ENCODE results near the gene SYP.
"Not testable (repeated sequence)": the region's sequence is repeated elsewhere in the genome, so short reads cannot be mapped to it uniquely, and the experiment has no call there.

The SYP gene

DNA sequence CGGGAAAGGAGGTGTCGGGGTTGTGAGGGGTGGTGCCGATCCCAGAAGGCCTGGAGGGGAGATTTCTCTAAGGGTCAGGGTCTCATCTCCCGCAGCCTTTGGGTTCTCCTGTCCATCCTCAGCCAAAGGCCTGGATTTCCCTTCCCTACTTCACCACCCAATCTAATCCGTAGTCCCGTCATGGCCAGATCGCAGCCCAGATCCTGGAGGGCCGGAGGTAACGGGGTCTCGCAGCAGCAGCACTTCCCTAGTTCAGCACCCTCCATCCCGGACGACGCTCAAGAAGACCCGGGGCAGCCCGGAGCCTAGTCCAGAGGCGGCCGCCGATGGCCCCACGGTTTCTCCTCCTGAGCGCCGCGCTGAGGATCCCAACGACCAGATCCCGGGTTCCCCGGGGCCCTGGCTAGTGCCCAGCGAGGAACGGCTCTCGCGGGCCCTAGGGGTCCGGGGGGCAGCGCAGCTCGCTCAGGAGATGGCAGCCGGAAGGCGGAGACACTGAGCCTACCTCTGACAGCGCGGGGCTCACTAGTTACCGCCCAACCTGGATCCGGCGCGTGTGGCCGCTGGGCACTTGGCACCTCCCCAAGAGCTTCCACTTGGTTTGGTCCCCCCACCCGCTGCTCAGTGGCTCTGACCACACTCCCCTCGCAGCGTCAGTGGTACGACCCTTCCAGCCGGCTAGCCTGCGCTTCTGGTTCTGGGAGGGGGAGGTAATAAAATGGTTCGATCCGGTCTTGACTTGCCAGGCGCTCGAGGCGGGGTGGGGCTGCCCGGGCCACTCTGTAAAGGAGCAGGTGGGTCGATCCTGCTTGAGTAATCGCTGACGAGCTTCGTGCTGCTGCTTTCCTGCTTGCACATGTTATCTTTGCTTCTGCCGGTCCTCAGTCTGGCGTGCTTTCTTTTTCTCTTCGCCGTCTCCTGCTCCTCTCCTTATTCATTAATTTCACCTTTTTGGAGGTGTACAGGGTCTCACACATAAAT lies 33.8 kb downstream of the SYP start:
- peak; percentile 37 for DNase-seq

DNA sequence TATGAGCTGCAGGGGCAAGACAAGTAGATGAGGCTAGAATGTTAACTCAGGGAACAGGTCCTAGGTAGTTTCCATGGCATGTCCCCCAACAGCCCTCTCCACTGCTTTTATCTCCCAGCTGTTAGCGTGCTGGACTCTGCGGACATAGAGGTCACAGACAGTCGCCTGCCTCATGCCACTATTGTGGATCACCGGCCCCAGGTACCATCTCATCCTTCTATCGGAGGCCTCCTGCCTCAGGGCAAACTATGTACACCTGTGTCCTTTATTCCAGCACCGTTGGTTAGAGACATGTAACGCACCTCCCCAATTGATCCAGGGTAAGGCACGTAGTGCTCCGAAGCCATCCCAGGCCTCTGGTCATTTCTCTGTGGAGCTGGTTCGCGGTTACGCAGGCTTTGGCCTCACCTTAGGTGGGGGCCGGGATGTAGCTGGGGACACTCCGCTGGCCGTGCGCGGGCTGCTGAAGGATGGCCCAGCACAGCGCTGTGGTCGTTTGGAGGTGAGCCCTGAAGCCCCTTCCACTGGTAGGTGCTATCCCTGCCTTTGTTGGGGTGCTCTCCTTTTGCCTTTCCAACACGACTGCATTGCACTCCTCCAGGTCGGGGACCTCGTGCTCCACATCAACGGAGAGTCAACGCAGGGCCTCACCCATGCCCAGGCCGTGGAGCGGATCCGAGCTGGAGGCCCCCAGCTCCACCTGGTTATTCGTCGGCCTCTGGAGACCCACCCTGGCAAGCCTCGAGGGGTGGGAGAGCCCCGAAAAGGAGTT lies 35.2 kb downstream of the SYP start:
- no peak for DNase-seq

DNA sequence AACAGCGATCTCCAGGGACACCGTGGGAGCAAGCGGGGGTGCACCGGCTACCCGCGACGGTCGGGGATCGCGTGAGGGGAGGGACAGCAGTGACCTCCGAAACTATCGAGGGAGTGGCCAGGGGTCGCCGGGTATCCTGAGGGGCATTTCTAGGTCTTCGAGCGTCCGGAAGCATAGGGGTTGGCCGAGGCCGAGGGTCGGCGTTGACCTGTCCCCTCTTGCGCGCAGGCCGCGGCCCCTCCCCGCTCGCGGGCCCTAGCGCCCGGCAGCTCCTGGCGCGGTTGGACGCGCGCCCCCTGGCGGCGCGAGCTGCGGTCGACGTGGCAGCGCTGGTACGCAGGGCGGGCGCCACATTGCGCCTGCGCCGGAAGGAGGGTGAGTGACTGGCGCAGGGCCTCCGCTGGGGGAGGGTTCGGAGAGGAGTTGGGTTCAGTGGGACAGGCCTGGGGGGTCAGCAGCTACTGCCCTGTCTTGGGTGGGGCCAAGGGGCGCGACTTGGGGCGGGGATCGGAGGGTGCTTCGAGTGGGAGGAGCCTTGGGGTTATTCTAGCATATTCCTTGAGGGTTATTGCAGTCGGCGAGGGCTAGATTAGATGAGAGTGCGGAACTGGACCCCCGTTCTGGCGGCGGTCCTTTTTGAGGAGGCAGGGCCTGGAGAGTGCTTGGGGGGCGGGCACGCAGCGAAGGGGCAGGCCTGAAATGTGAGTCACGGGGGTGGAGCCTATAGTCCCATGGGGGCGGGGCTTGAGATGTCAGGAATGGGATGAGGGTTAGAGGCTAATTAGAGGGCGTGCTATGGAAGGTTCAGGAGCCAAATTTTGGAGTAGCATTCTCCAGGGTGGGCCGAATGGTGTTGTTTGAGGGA lies 36.2 kb downstream of the SYP start:
- DNase-seq = peak; percentile 64

DNA sequence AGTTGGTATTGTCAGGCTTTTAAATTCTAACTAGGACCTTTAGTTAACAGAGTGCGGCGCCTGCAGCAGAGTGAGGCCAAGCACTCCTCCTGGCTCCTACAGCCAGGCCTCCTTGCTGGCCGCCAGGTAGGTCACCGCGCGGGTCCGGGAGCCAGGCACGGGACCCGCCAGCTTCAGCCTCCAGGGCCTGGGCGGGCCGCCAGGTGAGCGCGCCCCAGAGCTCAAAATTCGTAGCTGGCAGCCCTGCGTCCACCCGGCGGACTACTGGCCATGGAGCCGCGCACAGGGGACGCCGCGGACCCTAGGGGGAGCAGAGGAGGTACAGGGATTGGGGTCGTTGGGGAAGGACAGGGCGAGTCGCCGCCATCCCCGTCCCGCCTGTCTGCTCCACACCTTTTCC lies 37.4 kb downstream of the SYP start, which contains the start of gene MAGIX:
Gene MAGIX (plus strand): TSS at position 139 of the 400 bp plus-strand sequence. CDS start 132 bp downstream, at position 271.
- no peak for DNase-seq

DNA sequence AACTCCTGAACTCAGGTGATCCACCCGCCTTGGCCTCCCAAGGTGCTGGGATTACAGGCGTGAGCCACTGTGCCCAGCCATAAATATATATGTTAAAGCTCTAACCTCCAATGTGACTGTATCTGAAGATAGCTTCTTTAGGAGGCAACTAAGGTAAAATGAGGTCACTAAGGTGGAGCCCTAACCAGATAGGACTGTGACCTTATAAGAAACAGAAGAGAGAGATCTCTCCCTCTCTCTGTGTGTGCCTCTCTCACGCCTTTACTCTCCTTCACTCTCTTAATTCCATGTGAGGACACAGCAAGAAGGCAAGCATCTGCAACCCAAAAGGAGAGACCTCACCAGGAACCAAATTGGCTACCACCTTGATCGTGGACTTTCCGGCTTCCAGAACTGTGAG lies 38.4 kb downstream of the SYP start:
- no peak for DNase-seq

DNA sequence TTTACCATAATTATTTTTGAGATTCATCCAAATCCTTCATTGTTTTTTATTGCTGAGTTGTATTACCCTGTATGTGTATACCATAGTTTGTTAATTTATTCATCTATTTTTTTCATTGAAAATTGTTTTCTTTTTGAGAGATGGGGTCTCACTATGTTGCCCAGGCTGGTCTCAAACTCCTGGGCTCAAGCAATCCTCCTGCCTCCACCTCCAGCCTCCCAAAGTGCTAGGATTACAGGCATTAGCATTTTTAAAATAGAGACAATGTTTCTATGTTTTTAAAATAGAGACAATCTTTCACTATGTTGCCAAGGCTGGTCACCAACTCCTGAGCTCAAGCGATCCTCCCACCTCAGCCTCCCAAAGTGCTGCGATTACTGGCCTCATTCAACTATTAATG lies 39.1 kb downstream of the SYP start:
- no peak for DNase-seq

DNA sequence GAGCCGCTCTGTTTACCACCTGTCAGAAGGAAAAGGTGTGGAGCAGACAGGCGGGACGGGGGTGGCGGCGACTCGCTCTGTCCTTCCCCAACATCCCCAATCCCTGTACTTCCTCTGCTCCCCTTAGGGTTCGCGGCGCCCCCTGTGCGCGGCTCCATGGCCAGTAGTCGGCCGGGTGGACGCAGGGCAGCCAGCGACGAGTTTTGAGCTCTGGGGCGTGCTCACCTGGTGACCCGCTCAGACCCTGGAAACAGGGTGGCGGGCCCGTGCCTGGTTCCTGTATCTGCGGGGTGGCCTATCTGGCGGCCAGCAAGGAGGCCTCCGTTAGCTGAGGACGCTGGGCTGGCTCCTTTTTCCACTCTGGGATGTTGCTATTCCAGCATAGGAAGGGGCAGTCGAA lies 42.8 kb downstream of the SYP start:
- DNase-seq = no peak

DNA sequence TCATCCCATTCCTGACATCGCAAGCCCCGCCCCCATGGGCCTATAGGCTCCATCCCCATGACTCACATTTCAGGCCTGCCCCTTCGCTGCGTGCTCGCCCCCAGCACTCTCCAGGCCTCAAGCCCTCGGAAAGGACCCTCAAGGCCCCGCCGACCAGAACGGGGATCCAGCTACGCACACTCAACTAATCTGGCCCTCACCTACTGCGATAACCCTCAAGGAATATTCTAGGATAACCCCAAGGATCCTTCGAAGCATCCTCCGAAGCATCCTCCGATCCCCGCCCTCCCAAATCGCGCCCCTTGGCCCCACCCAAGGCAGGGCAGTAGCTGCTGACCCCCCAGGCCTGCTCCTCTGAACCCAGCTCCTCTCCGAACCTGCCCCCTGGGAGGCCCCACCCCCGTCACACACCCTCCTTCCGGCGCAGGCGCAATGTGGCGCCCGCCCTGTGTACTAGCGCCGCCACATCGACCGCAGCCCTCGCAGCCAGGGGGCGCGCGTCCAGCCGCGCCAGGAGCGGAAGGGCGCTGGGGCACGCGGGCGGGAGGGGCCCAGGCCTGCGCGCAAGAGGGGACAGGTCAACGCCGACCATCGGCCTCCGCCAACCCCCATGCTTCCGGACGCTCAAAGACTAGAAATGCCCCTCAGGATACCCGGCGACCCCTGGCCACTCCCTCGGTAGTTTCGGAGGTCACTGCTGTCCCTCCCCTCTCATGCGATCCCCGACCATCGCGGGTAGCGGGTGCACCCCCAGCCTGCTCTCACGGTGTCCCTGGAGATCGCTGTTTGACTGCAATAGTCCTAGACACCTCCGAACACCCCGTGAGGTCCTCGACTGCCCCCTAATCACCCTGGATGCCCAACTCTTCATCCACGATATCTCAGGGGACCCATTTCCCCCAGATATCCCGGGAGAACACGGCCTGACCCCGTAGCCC lies 43.8 kb downstream of the SYP start:
- DNase-seq = peak; percentile 75

DNA sequence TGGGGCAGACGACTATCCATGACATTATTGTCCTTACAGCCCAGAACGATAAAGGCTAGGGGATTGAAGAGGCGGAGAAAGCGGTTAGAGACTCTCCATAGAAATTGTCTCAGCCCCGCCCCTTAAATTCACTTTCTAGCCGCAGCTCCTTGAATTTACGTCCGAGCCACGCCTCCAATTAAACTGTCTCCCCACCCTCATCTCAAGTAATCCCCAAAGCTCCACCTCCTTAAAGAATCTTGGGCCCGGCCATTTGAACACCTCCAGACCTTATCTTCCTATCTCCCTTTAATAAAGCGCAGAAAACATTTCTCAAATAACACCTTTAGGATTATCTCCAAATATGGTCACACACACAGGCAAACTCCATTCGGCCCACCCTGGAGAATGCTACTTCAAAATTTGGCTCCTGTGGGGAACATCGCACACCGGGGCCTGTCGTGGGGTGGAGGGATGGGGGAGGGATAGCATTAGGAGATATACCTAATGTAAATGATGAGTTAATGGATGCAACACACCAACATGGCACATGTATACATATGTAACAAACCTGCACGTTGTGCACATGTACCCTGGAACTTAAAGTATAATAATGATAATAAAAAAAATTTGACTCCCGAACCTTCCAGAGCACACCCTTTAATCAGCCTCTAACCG lies 44.6 kb downstream of the SYP start:
- peak; percentile 6 for DNase-seq

DNA sequence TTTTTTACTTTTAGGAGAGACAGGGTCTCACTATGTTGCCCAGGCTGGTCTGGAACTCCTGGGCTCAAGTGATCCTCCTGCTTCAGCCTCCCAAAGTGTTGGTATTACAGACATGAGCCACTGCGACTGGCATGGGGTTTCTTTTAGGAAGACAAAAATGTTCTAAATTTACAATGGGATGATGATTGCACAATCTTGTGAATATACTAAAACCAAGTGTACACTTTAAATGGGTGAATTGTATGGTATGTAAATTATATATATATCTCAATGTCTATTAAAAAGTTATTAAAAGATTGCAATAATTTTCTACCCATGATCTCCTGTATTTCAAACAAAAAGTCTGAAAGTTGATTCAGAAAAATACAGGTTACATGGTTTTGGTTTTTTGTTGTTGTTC lies 46.5 kb downstream of the SYP start:
- no peak for DNase-seq

DNA sequence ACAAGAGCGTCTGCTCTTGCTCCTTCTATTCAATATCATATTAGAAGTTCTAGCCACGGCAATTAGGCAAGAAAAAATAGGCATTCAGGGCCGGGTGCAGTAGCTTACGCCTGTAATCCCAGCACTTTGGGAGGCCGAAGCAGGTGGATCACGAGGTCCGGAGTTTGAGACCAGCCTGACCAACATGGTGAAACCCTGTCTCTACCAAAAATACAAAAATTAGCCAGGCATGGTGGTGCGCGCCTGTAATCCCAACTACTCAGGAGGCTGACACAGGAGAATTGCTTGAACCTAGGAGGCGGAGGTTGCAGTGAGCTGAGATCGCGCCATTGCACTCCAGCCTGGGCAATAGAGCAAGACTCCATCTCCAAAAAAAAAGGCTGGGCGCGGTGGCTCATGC lies 50.7 kb downstream of the SYP start:
- DNase-seq = not testable (repeated sequence)

DNA sequence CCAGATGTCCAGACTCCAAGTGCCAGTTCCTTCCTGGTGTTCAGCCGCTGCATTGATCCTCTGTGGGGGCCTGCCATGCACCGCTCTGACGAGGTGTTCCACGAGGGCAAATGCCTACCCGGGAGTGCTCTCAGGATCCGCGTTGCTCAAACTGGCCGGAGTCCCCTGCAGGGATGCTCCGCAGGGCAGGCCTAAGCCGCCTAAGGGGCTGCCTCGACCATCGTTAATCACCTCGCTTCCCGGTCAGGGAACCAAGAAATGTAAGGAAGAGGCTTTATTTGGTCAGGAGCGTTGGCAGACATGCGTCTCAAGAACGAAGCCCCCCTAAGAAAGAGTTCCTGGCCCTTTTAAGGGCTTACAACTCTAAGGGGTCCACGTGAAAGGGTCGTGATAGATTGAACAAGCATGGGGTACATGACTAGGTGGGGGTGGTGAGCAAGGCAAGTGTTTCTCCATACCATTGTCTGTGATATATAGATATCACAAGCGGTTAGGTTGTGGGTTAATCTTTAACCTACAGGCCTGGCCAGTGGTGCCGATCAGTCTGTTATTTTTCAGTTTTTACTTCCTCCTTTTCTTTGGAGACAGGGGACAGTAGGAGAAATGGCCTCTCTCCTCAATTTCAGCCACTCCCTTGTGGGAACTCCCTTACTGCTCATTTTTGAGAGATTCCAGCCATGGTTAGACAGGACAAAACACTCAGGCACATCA lies 51.4 kb downstream of the SYP start:
- not testable (repeated sequence) for DNase-seq

DNA sequence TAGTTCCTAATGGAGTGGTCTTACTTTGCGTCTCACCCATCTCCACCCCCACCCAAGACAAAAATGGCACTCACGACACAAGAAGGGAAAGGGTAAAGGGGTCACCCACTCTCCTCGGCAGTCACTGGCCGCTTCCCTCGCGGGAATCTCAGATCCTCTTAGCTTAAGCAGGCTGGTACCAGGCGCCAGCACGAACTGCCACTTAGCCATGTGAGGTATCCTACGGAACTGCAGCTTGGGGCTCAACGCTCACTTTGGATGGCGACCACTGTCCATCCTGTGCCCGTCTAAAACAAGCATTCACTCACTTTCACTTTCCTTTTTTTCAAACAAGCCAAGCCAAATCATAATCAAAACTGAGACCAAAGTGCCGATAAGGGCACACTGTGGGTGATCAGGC lies 52.1 kb downstream of the SYP start:
- no peak for DNase-seq

DNA sequence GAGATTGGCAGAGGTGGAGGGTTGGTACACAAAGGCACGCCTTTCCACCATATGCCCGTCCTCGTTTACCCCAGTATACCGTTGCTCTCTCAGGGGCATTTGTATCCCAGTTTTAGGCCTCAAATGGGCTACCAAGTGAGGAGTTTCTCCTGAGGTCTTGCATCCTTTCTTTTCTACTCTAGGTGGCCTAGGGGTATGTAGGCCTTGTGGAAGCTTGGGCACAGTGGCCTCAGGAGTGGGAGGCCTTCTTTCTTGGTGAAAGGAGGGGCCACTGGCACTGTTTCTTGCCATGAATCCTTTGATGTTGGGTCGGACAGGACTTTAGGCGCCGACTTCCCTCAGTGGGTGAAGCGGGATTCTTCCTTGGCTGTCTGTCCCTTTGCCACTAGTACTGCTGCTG lies 52.7 kb downstream of the SYP start:
- DNase-seq = no peak

DNA sequence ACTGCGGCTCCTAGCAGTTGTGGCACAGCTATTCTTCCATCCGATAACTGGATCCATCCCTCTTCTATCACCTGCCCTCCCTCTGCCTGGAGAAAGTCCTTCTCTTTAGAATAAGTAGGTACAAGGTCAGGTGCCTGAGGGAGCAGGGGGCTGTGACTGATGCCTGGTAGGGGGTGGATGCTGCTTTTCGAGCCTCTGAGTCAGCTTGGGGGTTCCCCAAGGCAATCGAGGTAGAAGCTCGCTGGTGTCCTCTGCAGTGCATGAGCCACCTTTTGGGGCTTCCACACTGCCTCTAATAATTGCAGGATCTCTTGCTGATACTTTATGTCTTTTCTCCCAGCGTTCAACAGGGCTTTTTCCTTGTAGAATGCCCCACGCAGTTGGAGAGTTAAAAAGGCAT lies 56.8 kb downstream of the SYP start:
- not testable (repeated sequence) for DNase-seq

DNA sequence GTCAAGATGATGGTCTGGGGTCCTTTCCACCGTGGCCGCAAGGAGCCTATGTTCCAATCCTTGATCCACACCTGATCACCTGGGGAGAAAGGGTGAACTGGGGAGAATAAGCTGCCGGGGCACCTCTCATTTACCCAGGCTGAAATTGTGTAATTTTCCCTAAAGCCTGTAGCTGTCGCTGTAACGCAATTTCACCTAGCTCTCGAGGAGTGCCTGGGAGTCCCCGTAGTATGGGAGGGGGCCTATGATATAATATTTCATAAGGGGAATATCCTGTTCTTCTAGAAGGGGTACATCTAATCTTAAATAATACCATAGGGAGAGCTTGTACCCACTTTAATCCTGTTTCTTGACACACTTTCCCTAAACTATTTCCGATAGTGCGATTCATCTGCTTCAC lies 57.7 kb downstream of the SYP start:
- not testable (repeated sequence) for DNase-seq

DNA sequence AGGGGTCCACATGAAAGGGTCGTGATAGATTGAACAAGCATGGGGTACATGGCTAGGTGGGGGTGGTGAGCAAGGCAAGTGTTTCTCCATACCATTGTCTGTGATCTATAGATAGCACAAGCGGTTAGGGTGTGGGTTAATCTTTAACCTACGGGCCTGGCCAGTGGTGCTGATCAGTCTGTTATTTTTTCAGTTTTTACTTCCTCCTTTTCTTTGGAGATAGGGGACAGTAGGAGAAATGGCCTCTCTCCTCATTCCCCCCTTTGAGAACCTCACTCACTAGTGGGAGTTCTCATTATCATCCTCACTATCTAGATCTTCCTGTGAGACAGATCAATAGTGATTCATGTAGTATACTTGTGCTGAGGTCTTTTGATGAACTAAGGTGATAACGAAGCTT lies 60.3 kb downstream of the SYP start:
- DNase-seq = no peak
